H1 (cell line): ENCODE measurements around the gene CDC73. TPM values are rescaled to one million over a fixed set of nuclear protein-coding genes. Genes with fewer than 3 reads are reported as not detected.

ENCODE experiments used
- CTCF ChIA-PET: fragments of 300-600 bp; sonication (Branson Sonifier 250); formaldehyde crosslinking; loops from one replicate; lab custom pipeline; 2021; ENCODE audit not compliant: partially characterized antibody; lab: Charles Lee
- POLR2A ChIA-PET: fragments of 300-600 bp; sonication (Branson Sonifier 250); formaldehyde crosslinking; loops from one replicate; lab custom pipeline; 2021; ENCODE audit warnings: inconsistent platforms; ENCODE audit not compliant: partially characterized antibody; lab: Charles Lee
- DNase-seq, 2 experiments: peaks; one replicate each; pipeline versions ENCODE4 v3.0.0 to v3.0.0-alpha.2; 2010 to 2022; ENCODE audit warnings: low spot score in 2 of 2, low read depth in 1 of 2, mixed read lengths in 1 of 2
- FAIRE-seq: peaks from 2 replicates; lab custom pipeline; 2011; peaks lifted over from hg19 to GRCh38; lab: Jason Lieb, UNC
- H2AFZ ChIP-seq: 2 replicates; pipeline ENCODE4 v1.8.1; 2012; ENCODE audit warnings: low read length, inconsistent platforms
- H2AK5ac ChIP-seq: 2 replicates; pipeline ENCODE4 v1.6.1; 2013; ENCODE audit warnings: low read depth, low read length
- H2BK120ac ChIP-seq: replicated peaks from 2 replicates; pipeline ENCODE3; 2013; ENCODE audit warnings: low read depth, low read length, inconsistent platforms
- H2BK12ac ChIP-seq: 2 replicates; pipeline ENCODE4 v1.6.1; 2013; ENCODE audit warnings: low read depth, low read length
- H2BK15ac ChIP-seq: 2 replicates; pipeline ENCODE4 v1.6.1; 2013; ENCODE audit warnings: low read length
- H2BK20ac ChIP-seq: 2 replicates; pipeline ENCODE4 v1.6.1; 2013; ENCODE audit warnings: low read length
- H2BK5ac ChIP-seq: 2 replicates; pipeline ENCODE4 v1.6.1; 2013; ENCODE audit warnings: low read depth, low read length
- H3K14ac ChIP-seq: 2 replicates; pipeline ENCODE4 v1.6.1; 2013; ENCODE audit warnings: inconsistent platforms; ENCODE audit not compliant: insufficient read length
- H3K18ac ChIP-seq: 2 replicates; pipeline ENCODE4 v1.6.1; 2013; ENCODE audit warnings: low read length; ENCODE audit errors: extremely low read depth
- H3K23ac ChIP-seq: 2 replicates; pipeline ENCODE4 v1.6.1; 2013; ENCODE audit warnings: inconsistent platforms; ENCODE audit not compliant: insufficient read length
- H3K23me2 ChIP-seq: 2 replicates; pipeline ENCODE4 v1.6.1; 2013; ENCODE audit warnings: low read depth, low read length
- H3K27ac ChIP-seq: 2 replicates; pipeline ENCODE4 v1.6.1; 2011; ENCODE audit warnings: low read depth, low read length, inconsistent platforms
- H3K27me3 ChIP-seq, 4 experiments: replicated peaks in 1 of 4; 1 replicate in 1 of 4; 2 replicates in 3 of 4; pipeline versions ENCODE4 v1.6.1 to v1.8.1; 2011 to 2013; ENCODE audit warnings: low read length in 3 of 4, mild to moderate bottlenecking in 3 of 4, inconsistent platforms in 2 of 4, mixed read lengths in 2 of 4, moderate library complexity in 1 of 4; ENCODE audit not compliant: control insufficient read depth in 3 of 4, insufficient read depth in 3 of 4; ENCODE audit errors: extremely low read depth in 1 of 4
- H3K36me3 ChIP-seq, 4 experiments: 2 replicates each; pipeline versions ENCODE4 v1.6.1 to v1.8.1; 2011 to 2013; ENCODE audit warnings: mild to moderate bottlenecking in 4 of 4, low read length in 3 of 4, moderate library complexity in 2 of 4, control low read depth in 1 of 4, inconsistent platforms in 1 of 4; ENCODE audit not compliant: insufficient read depth in 4 of 4, control insufficient read depth in 2 of 4
- H3K4ac ChIP-seq: replicated peaks from 2 replicates; pipeline ENCODE3; 2013; ENCODE audit warnings: low read length, low read depth, mixed read lengths, inconsistent platforms; ENCODE audit not compliant: insufficient read length
- H3K4me1 ChIP-seq, 4 experiments: replicated peaks in 1 of 4; 1 replicate in 1 of 4; 2 replicates in 3 of 4; pipeline versions ENCODE4 v1.6.1 to v1.8.1; 2011 to 2013; ENCODE audit warnings: low read length in 3 of 4, inconsistent platforms in 2 of 4, mixed read lengths in 1 of 4; ENCODE audit not compliant: insufficient read depth in 4 of 4, control insufficient read depth in 3 of 4
- H3K4me2 ChIP-seq, 2 experiments: 2 replicates each; pipeline versions ENCODE4 v1.6.1 to v1.8.1; 2011 to 2013; ENCODE audit warnings: low read depth in 2 of 2, low read length in 2 of 2, control low read depth in 1 of 2, inconsistent platforms in 1 of 2, mild to moderate bottlenecking in 1 of 2; ENCODE audit not compliant: insufficient read depth in 1 of 2
- H3K4me3 ChIP-seq, 4 experiments: fragments of 200-600, 300-600 bp in 1 of 4; sonication (generic), shearing (Covaris generic), sonication (Bioruptor Twin) in 1 of 4; 2 replicates each; pipeline versions ENCODE4 v1.5.1 to v1.8.1; 2011 to 2016; ENCODE audit warnings: low read length in 4 of 4, low read depth in 3 of 4, control low read depth in 2 of 4, inconsistent platforms in 2 of 4, mild to moderate bottlenecking in 2 of 4, mixed read lengths in 1 of 4, moderate library complexity in 1 of 4; ENCODE audit not compliant: insufficient read depth in 2 of 4; ENCODE audit errors: extremely low read depth in 1 of 4
- H3K56ac ChIP-seq: replicated peaks from 2 replicates; pipeline ENCODE3; 2013; ENCODE audit warnings: low read depth, mild to moderate bottlenecking, mixed read lengths, low read length, inconsistent platforms; ENCODE audit not compliant: insufficient read length
- H3K79me1 ChIP-seq: 2 replicates; pipeline ENCODE4 v1.6.1; 2013; ENCODE audit warnings: low read depth, low read length, control low read depth
- H3K79me2 ChIP-seq, 2 experiments: 2 replicates each; pipeline versions ENCODE4 v1.6.1 to v1.8.1; 2012 to 2013; ENCODE audit warnings: low read length in 2 of 2, mild to moderate bottlenecking in 2 of 2, inconsistent platforms in 1 of 2; ENCODE audit not compliant: insufficient read depth in 2 of 2, control insufficient read depth in 1 of 2
- H3K9ac ChIP-seq, 4 experiments: replicated peaks in 1 of 4; 1 replicate in 1 of 4; 2 replicates in 3 of 4; pipeline versions ENCODE4 v1.6.1 to v1.8.1; 2011 to 2013; ENCODE audit warnings: low read depth in 3 of 4, low read length in 3 of 4, control low read depth in 2 of 4, mild to moderate bottlenecking in 2 of 4, moderate library complexity in 2 of 4, inconsistent platforms in 1 of 4; ENCODE audit errors: extremely low read depth in 1 of 4
- H3K9me3 ChIP-seq, 2 experiments: 2 replicates each; pipeline versions ENCODE4 v1.6.1 to v1.8.1; 2012 to 2013; ENCODE audit warnings: mild to moderate bottlenecking in 2 of 2, moderate library complexity in 2 of 2, control low read depth in 1 of 2, inconsistent platforms in 1 of 2, low read depth in 1 of 2, low read length in 1 of 2, mixed read lengths in 1 of 2; ENCODE audit not compliant: insufficient read depth in 2 of 2
- H4K20me1 ChIP-seq, 2 experiments: replicated peaks in 1 of 2; 2 replicates each; pipeline versions ENCODE3 to v1.8.1; 2011 to 2013; ENCODE audit warnings: inconsistent platforms in 2 of 2, low read length in 2 of 2, mild to moderate bottlenecking in 1 of 2; ENCODE audit not compliant: insufficient read depth in 2 of 2, control insufficient read depth in 1 of 2
- H4K5ac ChIP-seq: 2 replicates; pipeline ENCODE4 v1.6.1; 2013; ENCODE audit warnings: low read length, low read depth, mixed read lengths, inconsistent platforms; ENCODE audit not compliant: insufficient read length
- H4K8ac ChIP-seq: 2 replicates; pipeline ENCODE4 v1.8.0; 2013; ENCODE audit warnings: mild to moderate bottlenecking, moderate library complexity, low read length, inconsistent platforms; ENCODE audit not compliant: insufficient read depth; ENCODE audit errors: extremely low read depth
- H4K91ac ChIP-seq: replicated peaks from 2 replicates; pipeline ENCODE3; 2013; ENCODE audit warnings: low read length, mixed read lengths, inconsistent platforms; ENCODE audit not compliant: insufficient read length
- TEAD4 ChIP-seq: IDR thresholded peaks from 2 replicates; pipeline ENCODE4 v1.6.1; 2012; ENCODE audit warnings: low read depth, low read length, inconsistent platforms, mixed read lengths
- WGBS, 2 experiments: shearing (Covaris generic) in 1 of 2; methylation state at CpG; one replicate each; pipeline versions ENCODE4 v1.1.6 to v1.1.7; 2013 to 2015; ENCODE audit warnings: low lambda C conversion rate in 2 of 2, mixed read lengths in 2 of 2, inconsistent platforms in 1 of 2, low coverage in 1 of 2, missing lambda C conversion rate in 1 of 2; ENCODE audit not compliant: insufficient replicate concordance in 2 of 2, insufficient coverage in 1 of 2, insufficient read length in 1 of 2; ENCODE audit errors: extremely low coverage in 1 of 2, missing lambda C conversion rate in 1 of 2; 5-methylcytosine and 5-hydroxymethylcytosine counted together
- polyA plus RNA-seq, 7 experiments: library from polyadenylated mRNA; depleted of rRNA in 3 of 7; stranded (reverse) in 5 of 7; unstranded in 2 of 7; fragments of >200 nt in 5 of 7; fragments of 200-250 nt in 2 of 7; gene quantifications; 1 replicate in 5 of 7; 2 replicates in 1 of 7; 4 replicates in 1 of 7; pipeline versions ENCODE4 v1.2.1 to v1.2.3, GENCODE V29; 2011 to 2013; ENCODE audit warnings: missing spikeins in 2 of 7, mixed read lengths in 2 of 7
- total RNA-seq: library from RNA; stranded (reverse); fragmentation: NEBNext Ultra II Directional; extraction: Animal tissue kit (Norgen Biotek cat#: 25700); gene quantifications from 2 replicates; pipeline ENCODE4 v1.2.1, GENCODE V29; 2021

Gene CDC73
- total and polyA plus RNA-seq, 2 of the 8 experiments (the other 6 are each of a cell fraction or from before 2014, with no cell fraction given): 9.8 to 64.0 TPM

DNA sequence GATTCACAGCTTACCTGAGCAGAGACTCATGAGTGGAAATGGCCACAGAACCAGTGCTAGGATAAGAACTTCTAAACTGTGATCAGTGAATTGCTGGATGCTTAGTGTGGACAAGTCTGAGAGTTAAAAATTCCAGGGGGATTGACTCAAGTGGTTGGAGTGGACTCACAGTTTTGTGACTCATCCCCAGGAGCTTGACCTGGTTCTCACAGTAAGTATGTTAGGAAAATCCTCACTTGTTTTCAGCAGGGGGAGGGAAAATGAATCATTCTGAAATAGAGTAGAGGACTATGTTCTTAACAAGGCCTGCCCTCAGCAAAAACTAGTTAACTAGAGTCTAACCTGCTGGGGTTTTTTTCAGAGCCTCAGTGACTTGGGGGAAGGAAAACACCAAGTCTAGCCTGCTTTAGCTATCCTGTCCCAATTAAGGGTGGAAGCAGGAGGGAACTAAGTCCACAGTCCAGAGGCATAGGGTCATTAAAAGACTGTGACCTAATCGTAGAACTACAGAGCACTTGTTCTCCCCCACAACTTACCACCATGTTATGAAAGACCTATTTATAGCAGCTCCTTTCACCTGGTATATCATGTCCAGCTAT, 6.1 kb upstream of the CDC73 start:
- FAIRE-seq (no peak), DNase-seq (no peak)
- Histone ChIP-seq H2BK20ac (no peak overlapping the region), H2BK120ac (no peak overlapping the region), H4K5ac (no peak overlapping the region), H3K4me2 (no peak overlapping the region), H3K14ac (no peak overlapping the region), H3K18ac (no peak overlapping the region), H3K79me1 (no peaks in the 10 kb centered on the region), H3K56ac (no peak overlapping the region), H3K9ac (no peak overlapping the region), H3K23me2 (no peaks in the 10 kb centered on the region), H4K91ac (no peak overlapping the region), H4K20me1 (no peaks in the 10 kb centered on the region), H3K27me3 (no peaks in the 10 kb centered on the region), H3K23ac (no peak overlapping the region), H3K9me3 (no peaks in the 10 kb centered on the region; a peak in 1 of 4 replicates), H2BK15ac (0 out of 2 replicates have a peak overlapping the region, but pooled peaks have one; percentile 21), H2BK12ac (no peak overlapping the region), H3K27ac (no peak overlapping the region), H3K4ac (no peak overlapping the region), H3K79me2 (no peaks in the 10 kb centered on the region), H2BK5ac (no peak overlapping the region), H2AK5ac (no peak overlapping the region), H4K8ac (no peak overlapping the region), H3K4me3 (no peak overlapping the region), H3K36me3 (no peaks in the 10 kb centered on the region), H3K4me1 (peaks cover 0 to 17% (median 4%) of the 10 kb centered on the region in 4 experiments; a peak in 5 of 7 replicates), H2AFZ (peak overlapping the region; percentile 68; the same call in 1 of the 2 replicates)
- ChIA-PET CTCF (interaction anchor here (0.7 to 1.0 kb wide), 2 partner anchors 11 to 16 kb away, joined by 3 to 4 read pairs; partner anchors contain the start of gene GLRX2), POLR2A (no interaction called here)
- WGBS, 2 experiments: 82% methylated on average over 1 of the region's 1 CpG; no CpG with 5 or more reads in 1 of the 2 experiments
- TF ChIP-seq TEAD4: no peak
